Urinary bladder (tissue), 4 donors: Measurements from ENCODE around the gene PLEKHA6. TPM values are rescaled to one million over a fixed set of nuclear protein-coding genes. Genes with fewer than 3 reads are reported as not detected.
"Not testable (repeated sequence)": the region's sequence is repeated elsewhere in the genome, so short reads cannot be mapped to it uniquely, and the experiment has no call there.

Source experiments
- DNase-seq: peaks from one replicate; pipeline ENCODE4 v3.0.0-alpha.2; 2015; ENCODE audit errors: extremely low spot score
- H3K27ac ChIP-seq: one replicate; pipeline ENCODE4 v1.5.1; 2013; ENCODE audit warnings: low read depth, mild to moderate bottlenecking, moderate library complexity
- H3K36me3 ChIP-seq: one replicate; pipeline ENCODE4 v1.6.1; 2013; ENCODE audit warnings: mild to moderate bottlenecking, moderate library complexity; ENCODE audit not compliant: insufficient read depth
- H3K4me1 ChIP-seq: one replicate; pipeline ENCODE4 v1.6.1; 2013; ENCODE audit warnings: mild to moderate bottlenecking, moderate library complexity; ENCODE audit not compliant: insufficient read depth
- H3K4me3 ChIP-seq: one replicate; pipeline ENCODE4 v1.5.1; 2013; ENCODE audit warnings: low read depth, low read length
- WGBS: extraction: QIAGEN DNeasy Blood & Tissue Kit; methylation state at CpG from one replicate; pipeline ENCODE4 v1.1.7; 2013; 5-methylcytosine and 5-hydroxymethylcytosine counted together
- polyA plus RNA-seq: library from polyadenylated mRNA; stranded (reverse); fragments of 200-250 nt; gene quantifications from one replicate; pipeline ENCODE4 v1.2.3, GENCODE V29; 2013
- total RNA-seq: library from RNA; depleted of rRNA; stranded (reverse); fragments of >200 nt; gene quantifications from one replicate; pipeline ENCODE4 v1.2.3, GENCODE V29; 2014
- donor health status: healthy with polysubstance abuse.
- donor health status: healthy.

Gene PLEKHA6
- total and polyA plus RNA-seq, 2 donors, result 9.5 to 15.1 TPM

DNA sequence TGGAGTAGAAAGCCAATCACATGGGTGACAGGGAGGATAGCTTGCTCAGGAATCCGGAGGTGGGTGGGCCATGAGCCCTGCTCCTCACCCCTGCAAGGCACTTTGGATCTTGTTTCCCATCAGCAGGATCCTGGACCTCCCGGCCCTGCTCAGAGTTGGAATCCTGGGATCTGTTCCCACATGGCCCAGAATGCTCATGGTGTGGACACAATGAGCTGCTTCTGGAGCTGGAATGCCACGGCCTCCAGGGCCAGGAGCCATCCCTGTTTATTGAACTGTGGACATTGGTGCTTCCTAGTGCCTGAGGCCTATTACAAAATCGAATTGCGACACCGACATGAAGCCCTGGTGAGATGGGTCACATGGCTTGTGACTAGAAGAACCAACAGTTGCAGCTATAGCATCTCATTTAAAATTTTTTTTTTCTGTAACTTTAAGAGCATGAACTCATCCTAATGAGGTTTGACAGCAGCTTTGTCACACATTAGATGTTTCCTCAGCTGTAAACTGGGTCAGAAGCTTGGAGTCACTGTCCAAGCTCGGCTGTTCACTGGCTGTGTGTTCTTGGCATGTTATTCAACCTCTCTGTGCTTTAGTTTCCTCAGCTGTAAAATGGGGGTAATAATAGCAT lies 105.6 kb downstream of the PLEKHA6 start:
- no peak for DNase-seq
- Histone ChIP-seq H3K36me3 (no peaks in the 10 kb centered on the region), H3K4me1 (no peaks in the 10 kb centered on the region), H3K27ac (no peak overlapping the region), H3K4me3 (no peak overlapping the region)
- WGBS, result 76% methylated on average over 7 of the region's 7 CpGs

DNA sequence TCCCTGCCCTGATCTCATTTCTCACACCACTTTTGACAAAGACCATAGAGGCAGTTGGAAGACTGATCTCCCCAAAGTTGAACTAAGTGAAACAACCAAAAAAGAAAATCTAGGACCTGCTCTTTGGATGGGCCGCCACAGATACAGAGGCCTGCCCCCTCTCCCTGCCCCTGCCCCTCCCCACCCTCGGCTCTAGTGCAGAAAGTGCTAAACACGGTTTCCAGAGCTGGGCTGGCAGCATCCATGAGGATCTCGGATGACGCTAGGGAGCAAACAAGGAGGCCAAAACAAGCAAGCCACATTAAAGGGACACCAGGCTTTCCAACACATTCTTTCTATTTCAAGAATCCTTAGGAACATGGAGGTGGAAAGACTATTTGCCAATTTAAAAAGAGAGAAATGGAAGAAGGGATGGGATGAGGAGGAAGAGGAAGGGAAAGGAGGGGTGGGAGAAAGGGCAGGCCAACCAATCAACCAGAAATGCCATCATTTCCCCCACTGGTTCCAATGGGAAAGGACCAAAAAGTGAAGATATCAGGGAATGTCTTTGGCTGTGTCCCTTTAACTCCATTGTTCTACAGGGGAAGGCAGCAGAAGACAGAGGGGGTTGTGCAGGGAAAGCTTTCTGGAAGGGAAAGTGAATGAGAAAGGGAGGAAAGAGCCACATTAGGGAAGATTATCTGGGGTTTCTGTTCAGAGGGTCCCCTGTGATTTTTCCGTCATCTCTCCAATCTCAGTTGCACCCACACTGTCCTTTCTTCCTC lies 107.6 kb downstream of the PLEKHA6 start:
- H3K4me1 ChIP-seq, result no peaks in the 10 kb centered on the region
- H3K27ac ChIP-seq, result no peak overlapping the region
- DNase-seq, result no peak
- H3K4me3 ChIP-seq, result no peak overlapping the region
- H3K36me3 ChIP-seq, result no peaks in the 10 kb centered on the region
- WGBS, result 88% methylated on average over 6 of the region's 6 CpGs

DNA sequence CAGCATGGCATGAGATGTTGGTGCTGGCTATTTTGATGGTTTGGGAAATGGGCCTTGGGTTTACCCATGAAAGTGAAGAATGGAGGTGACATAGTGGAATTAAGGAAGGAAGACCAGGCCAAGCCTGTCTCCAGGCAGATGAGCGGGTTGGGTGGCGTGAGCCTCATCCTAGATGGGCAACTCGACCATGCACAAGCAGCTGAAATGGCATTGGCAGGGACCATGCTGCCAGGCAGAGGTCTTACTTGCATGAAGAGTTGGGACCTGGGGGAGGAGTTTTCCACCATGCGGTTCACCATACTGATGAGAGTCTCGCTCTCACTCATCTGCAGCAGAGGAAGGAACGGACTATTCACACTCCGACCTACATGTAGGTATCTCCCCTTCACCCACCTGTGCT lies 108.4 kb downstream of the PLEKHA6 start:
- Histone ChIP-seq H3K4me3 (no peak overlapping the region), H3K36me3 (no peaks in the 10 kb centered on the region), H3K4me1 (no peaks in the 10 kb centered on the region), H3K27ac (no peak overlapping the region)
- WGBS, result 96% methylated on average over 7 of the region's 7 CpGs
- no peak for DNase-seq

DNA sequence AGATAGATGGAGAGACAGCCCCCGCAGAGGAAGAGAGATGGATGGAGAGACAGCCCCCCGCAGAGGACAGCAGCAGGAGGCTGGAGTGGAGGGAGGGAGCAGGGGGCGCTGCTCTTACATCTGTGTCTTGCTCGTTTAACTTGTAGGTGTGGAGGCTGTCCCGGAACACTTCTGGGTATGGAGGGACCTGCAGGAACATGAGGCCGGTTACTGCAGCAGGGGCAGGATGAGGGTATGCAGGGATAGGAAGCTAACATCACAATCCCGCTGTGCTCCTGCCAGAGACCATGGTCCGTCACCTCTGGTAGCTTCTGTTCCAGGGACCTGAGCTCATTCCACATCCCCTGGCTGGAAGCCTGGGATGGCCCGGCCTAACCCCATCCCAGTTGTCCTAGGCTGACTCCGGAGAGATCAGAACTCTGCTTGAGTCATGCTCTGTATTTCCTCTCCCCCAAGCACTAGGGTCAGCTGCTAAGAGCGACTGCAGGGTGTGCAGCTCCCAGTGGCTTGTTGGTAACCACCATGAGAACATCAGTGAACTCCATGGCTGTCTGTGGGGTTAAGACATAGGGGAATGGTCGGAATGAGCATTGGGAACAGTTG lies 109.2 kb downstream of the PLEKHA6 start:
- Histone ChIP-seq H3K4me1 (no peaks in the 10 kb centered on the region), H3K4me3 (no peak overlapping the region), H3K36me3 (peaks cover 1% of the 10 kb centered on the region), H3K27ac (no peak overlapping the region)
- 78% methylated on average over 12 of the region's 12 CpGs for WGBS
- no peak for DNase-seq

DNA sequence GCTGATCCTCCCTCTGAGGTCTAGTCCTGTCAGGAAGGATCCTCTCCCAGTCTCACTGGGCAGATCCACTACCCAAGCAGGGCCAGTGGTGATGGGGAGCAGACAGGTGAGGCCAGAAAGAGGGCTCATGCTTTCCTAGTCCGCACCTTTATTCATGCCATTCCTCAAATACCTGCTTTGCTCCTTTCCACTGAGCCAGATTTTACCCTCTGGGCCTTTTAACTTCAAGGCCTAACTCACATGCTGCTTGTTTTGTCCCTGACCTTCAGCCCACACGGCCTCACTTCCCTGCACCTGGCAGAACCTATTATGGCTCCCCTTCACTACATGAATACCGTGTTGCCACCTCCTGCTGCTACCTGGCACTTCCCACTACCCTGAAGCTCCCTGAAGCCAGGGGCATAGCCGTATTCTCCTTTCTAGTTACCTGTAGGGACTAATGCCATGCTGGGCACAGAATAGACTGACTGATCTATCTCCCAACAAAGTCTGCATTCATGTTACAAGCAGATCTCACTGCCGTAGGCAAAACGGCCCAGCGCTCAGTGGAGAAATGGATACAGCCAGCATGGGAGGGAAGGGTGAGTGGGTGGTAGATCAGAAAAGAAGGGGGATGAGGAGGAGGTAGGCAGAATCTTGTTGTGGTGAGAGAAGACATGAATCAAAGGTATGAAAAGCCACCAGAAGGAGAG lies 109.8 kb downstream of the PLEKHA6 start:
- 86% methylated on average over 7 of the region's 7 CpGs for WGBS
- no peak overlapping the region for H3K27ac ChIP-seq
- H3K36me3 ChIP-seq, result peaks cover 2% of the 10 kb centered on the region
- H3K4me1 ChIP-seq, result no peaks in the 10 kb centered on the region
- H3K4me3 ChIP-seq, result no peak overlapping the region
- DNase-seq, result no peak

DNA sequence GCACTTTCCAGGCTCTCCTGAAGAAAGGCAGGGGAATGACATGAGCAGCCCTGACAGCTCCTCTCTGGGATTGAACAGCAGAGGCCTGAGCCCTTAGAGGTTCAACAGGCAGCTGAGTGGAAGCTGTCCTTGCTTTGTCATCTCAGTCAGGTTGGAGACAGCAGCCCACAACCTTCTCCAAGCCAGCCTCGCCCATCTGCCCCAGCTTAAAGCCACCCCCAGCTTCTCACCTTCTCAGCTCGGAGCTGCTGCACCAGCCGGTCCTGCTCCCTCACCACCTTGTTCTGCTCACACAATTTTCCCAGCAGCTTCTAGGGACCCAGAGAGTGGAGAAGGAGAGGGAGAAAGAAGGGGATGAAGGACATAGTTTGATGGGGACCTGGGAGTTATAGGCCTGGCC lies 110.8 kb downstream of the PLEKHA6 start:
- H3K27ac ChIP-seq, result no peak overlapping the region
- DNase-seq, result no peak
- 100% methylated on average over 3 of the region's 3 CpGs for WGBS
- H3K4me3 ChIP-seq, result no peak overlapping the region
- peaks cover 2% of the 10 kb centered on the region for H3K36me3 ChIP-seq
- H3K4me1 ChIP-seq, result no peaks in the 10 kb centered on the region

DNA sequence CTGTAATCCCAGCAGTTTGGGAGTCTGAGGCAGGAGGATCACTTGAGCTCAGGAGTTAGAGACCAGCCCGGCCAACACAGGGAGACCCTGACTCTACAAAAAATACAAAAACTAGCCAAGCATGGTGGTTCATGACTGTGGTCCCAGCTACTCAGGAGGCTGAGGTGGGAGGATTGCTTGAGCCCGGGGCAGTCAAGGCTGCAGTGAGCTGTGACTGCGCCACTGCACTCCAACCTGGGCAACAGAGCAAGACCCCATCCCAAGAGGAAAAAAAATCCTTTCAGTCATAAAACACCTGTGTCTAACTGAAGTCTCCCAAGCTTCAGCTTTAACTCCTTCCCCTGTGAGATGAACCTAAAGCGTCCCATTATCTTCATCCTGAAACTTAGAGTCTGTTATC lies 112.9 kb downstream of the PLEKHA6 start:
- no peak overlapping the region for H3K27ac ChIP-seq
- H3K4me1 ChIP-seq, result no peaks in the 10 kb centered on the region
- H3K4me3 ChIP-seq, result no peak overlapping the region
- no peak for DNase-seq
- WGBS, result 97% methylated on average over 4 of the region's 4 CpGs
- H3K36me3 ChIP-seq, result peaks cover 2% of the 10 kb centered on the region

DNA sequence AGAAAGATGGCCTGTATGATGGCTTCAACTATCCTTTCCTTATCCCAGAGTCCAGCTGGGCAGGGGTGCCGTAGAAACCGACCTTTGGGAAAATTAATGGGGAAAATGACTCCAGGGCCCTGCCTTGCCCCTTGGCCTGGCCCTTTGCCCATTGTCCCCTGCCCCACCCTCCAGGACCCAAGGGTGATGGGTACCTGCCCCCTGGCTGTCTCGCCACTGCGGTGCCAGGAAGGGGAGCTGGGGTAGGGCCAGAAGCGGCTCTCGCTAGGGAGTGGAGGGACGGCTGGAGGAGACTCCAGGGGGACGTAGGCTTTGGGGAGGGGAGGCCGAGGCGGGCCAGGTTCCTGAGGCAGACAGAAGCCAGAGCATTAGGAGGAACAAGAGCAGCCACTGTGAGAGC lies 116.8 kb downstream of the PLEKHA6 start:
- DNase-seq, result no peak
- H3K4me3 ChIP-seq, result no peak overlapping the region
- peaks cover 2% of the 10 kb centered on the region for H3K36me3 ChIP-seq
- no peak overlapping the region for H3K27ac ChIP-seq
- H3K4me1 ChIP-seq, result no peaks in the 10 kb centered on the region
- WGBS, result 98% methylated on average over 10 of the region's 10 CpGs

DNA sequence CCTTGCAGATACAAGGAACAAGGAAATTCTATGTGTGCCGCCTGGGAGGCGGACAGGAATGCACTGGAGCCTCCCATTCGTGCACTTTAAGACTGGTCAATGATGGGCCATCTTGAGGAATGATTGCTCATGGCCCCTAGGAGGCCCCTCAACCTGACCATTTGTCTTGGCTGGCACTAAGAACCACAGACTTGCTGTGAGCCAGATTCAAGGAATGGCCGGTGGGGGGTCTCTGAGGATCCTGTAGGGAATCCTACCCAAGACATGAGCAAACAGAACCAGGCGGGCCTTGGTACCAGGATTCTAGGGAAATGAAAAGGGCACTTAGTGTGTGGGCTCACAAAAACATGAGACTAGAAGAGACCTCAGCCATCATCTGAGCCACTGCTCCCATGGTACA lies 117.8 kb downstream of the PLEKHA6 start:
- H3K4me1 ChIP-seq, result no peaks in the 10 kb centered on the region
- WGBS, result 96% methylated on average over 5 of the region's 5 CpGs
- H3K36me3 ChIP-seq, result peaks cover 2% of the 10 kb centered on the region
- no peak for DNase-seq
- H3K4me3 ChIP-seq, result no peak overlapping the region
- H3K27ac ChIP-seq, result no peak overlapping the region

DNA sequence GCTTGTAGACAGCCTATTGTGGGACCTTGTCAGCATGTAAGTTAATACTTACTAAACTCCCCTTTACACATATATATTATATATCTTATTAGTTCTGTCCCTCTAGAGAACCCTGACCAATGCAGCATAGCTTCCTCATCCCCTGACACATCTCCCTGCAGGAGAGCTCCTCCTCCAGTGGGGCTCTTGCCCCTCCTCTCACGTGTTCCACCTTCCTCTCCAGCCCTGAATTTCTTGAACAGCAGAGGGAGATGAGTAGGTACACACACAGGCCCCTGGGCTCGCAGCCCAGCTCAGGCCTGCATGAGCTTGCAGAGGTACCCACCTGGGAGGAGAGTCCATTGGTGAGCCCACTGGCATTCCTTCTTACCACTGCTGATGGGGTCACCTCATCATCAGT lies 118.7 kb downstream of the PLEKHA6 start:
- Histone ChIP-seq H3K36me3 (peaks cover 2% of the 10 kb centered on the region), H3K27ac (no peak overlapping the region), H3K4me1 (no peaks in the 10 kb centered on the region), H3K4me3 (no peak overlapping the region)
- 63% methylated on average over 2 of the region's 2 CpGs for WGBS
- DNase-seq, result no peak

DNA sequence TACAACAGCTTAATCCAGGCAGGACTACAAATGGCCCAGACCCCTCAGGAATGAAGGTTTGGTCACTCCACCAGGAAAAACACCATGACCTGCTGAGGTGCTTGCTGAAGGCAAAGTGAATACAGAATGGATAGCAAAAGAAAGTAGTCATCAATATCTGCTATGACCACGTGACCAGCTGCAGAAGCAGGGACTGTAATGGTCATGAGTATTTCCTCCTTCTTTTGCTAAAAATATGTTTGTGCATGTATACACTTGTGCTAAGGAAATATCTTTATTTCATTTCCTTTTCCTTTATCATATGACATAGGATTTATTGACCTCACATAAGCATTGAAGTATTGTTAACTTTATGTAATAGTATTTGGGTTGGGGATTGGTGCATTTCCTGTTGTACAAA lies 119.5 kb downstream of the PLEKHA6 start:
- no peaks in the 10 kb centered on the region for H3K36me3 ChIP-seq
- H3K4me3 ChIP-seq, result no peak overlapping the region
- H3K27ac ChIP-seq, result no peak overlapping the region
- H3K4me1 ChIP-seq, result no peaks in the 10 kb centered on the region
- WGBS, result 81% methylated on average over 1 of the region's 1 CpG
- no peak for DNase-seq

DNA sequence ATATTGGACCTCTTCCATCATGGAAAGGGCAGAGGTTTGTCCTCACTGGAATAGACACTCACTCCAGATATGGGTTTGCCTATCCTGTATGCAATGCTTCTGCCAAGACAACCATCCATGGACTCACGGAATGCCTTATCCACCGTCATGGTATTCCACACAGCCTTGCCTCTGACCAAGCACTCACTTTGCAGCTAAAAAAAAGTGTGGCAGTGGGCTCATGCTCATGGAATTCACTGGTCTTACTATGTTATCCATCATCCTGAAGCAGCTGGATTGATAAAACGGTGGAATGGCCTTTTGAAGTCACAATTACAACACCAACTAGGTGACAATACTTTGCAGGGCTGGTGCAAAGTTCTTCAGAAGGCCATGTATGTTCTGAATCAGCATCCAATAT lies 120.3 kb downstream of the PLEKHA6 start:
- 89% methylated on average over 3 of the region's 3 CpGs for WGBS
- not testable (repeated sequence) for H3K27ac ChIP-seq, DNase-seq, H3K4me3 ChIP-seq, H3K36me3 ChIP-seq, H3K4me1 ChIP-seq

DNA sequence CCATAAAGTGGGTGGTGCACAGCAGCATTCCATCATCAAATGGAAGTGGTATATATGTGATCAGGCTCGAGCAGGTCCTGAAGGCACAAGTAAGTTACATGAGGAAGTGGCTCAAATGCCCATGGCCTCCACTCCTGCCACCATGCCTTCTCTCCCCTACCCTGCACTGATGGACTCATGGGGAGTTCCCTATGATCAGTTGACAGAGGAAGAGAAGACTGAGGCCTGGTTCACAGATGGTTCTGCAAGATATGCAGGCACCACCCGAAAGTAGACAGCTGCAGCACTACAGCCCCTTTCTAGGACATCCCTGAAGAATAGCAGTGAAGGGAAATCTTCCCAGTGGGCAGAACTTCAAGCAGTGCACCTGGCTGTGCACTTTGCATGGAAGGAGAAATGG lies 121.2 kb downstream of the PLEKHA6 start:
- H3K4me1 ChIP-seq, DNase-seq, H3K27ac ChIP-seq, H3K4me3 ChIP-seq, H3K36me3 ChIP-seq: not testable (repeated sequence)
- WGBS, result 88% methylated on average over 2 of the region's 2 CpGs

DNA sequence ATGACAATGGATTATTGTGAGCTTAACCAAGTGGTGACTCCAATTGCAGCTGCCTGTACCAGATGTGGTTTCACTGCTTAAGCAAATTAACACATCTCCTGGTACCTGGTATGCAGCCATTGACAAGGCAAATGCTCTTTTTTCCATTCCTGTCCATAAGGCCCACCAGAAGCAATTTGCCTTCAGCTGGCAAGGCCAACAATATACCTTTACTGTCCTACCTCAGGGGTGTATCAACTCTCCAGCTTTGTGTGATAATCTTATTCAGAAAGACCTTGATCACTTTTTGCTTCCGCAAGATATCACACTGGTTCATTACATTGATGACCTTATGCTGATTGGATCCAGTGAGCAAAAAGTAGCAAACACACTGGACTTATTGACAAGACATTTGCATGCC lies 122.2 kb downstream of the PLEKHA6 start:
- WGBS, result 98% methylated on average over 1 of the region's 1 CpG
- not testable (repeated sequence) for H3K4me3 ChIP-seq, H3K27ac ChIP-seq, DNase-seq, H3K4me1 ChIP-seq, H3K36me3 ChIP-seq
